OCI-LY3 (cell line): ENCODE measurements around the gene BLOC1S1.

Source experiments
- H2AFZ ChIP-seq: fragments of 200-600, 300-600 bp; shearing (Covaris generic); 2 replicates; pipeline ENCODE4 v1.6.0; 2014; ENCODE audit warnings: antibody characterized with exemption, low read depth, low read length
- H3K27ac ChIP-seq: fragments of 200-600, 300-600 bp; sonication (generic); 2 replicates; pipeline ENCODE4 v1.5.1; 2014; ENCODE audit warnings: mild to moderate bottlenecking, low read length, moderate library complexity, mixed read lengths
- H3K27me3 ChIP-seq: fragments of 200-600, 300-600 bp; sonication (generic); 2 replicates; pipeline ENCODE4 v1.6.1; 2014; ENCODE audit warnings: low read depth, low read length, mixed read lengths
- H3K36me3 ChIP-seq: fragments of 200-600, 300-600 bp; sonication (generic); replicated peaks from 2 replicates; pipeline ENCODE3; 2014; ENCODE audit warnings: low read depth, low read length, mixed read lengths
- H3K4me1 ChIP-seq: fragments of 300-600, 200-600 bp; sonication (generic); 2 replicates; pipeline ENCODE4 v1.6.1; 2014; ENCODE audit warnings: low read length, mixed read lengths
- H3K4me2 ChIP-seq: fragments of 200-600, 300-600 bp; sonication (generic); 2 replicates; pipeline ENCODE4 v1.6.1; 2014; ENCODE audit warnings: low read length, mixed read lengths
- H3K4me3 ChIP-seq: fragments of 300-600, 200-600 bp; sonication (generic); 2 replicates; pipeline ENCODE4 v1.5.1; 2014; ENCODE audit warnings: antibody characterized with exemption, mild to moderate bottlenecking, low read length, moderate library complexity
- H3K79me2 ChIP-seq: fragments of 300-600, 200-600 bp; shearing (Covaris generic); 2 replicates; pipeline ENCODE4 v1.6.1; 2014; ENCODE audit warnings: mild to moderate bottlenecking, low read length, mixed read lengths
- H3K9ac ChIP-seq: fragments of 300-600, 200-600 bp; shearing (Covaris generic); 2 replicates; pipeline ENCODE4 v1.6.0; 2014; ENCODE audit warnings: mild to moderate bottlenecking, low read length, moderate library complexity
- H3K9me3 ChIP-seq: fragments of 200-600, 300-600 bp; shearing (Covaris generic); 2 replicates; pipeline ENCODE4 v1.6.1; 2014; ENCODE audit warnings: low read length, mixed read lengths; ENCODE audit not compliant: insufficient read depth
- H4K20me1 ChIP-seq: fragments of 200-600, 300-600 bp; sonication (generic); 2 replicates; pipeline ENCODE4 v1.6.1; 2016; ENCODE audit warnings: low read length, mixed read lengths; ENCODE audit not compliant: insufficient read depth
- EZH2phosphoT487 ChIP-seq: fragments of 200-600 bp; shearing (Covaris generic); IDR thresholded peaks from 2 replicates; pipeline ENCODE4 v1.6.1; 2018; ENCODE audit warnings: antibody characterized with exemption, mixed run types, low read depth
- TF ChIP-seq, protein P1 (sequence below): fragments of 200-600, 300-600 bp; sonication (generic); IDR thresholded peaks from 2 replicates; pipeline ENCODE4 v1.5.1; 2014; ENCODE audit warnings: antibody characterized with exemption, low read length, low read depth

Gene BLOC1S1

GRCh38 chr12:55733021-55733555 lies 17.2 kb downstream of the BLOC1S1 start:
- Histone ChIP-seq H3K4me3 (no peak overlapping the region), H4K20me1 (no peaks in the 10 kb centered on the region), H3K27me3 (no peaks in the 10 kb centered on the region), H3K79me2 (peaks cover 2% of the 10 kb centered on the region), H3K4me2 (no peak overlapping the region), H3K27ac (no peak overlapping the region), H3K9me3 (no peaks in the 10 kb centered on the region), H2AFZ (no peak overlapping the region), H3K36me3 (no peaks in the 10 kb centered on the region), H3K4me1 (peaks cover 14% of the 10 kb centered on the region; the same call in 1 of the 2 replicates), H3K9ac (no peak overlapping the region)
- TF ChIP-seq, protein P1, sequence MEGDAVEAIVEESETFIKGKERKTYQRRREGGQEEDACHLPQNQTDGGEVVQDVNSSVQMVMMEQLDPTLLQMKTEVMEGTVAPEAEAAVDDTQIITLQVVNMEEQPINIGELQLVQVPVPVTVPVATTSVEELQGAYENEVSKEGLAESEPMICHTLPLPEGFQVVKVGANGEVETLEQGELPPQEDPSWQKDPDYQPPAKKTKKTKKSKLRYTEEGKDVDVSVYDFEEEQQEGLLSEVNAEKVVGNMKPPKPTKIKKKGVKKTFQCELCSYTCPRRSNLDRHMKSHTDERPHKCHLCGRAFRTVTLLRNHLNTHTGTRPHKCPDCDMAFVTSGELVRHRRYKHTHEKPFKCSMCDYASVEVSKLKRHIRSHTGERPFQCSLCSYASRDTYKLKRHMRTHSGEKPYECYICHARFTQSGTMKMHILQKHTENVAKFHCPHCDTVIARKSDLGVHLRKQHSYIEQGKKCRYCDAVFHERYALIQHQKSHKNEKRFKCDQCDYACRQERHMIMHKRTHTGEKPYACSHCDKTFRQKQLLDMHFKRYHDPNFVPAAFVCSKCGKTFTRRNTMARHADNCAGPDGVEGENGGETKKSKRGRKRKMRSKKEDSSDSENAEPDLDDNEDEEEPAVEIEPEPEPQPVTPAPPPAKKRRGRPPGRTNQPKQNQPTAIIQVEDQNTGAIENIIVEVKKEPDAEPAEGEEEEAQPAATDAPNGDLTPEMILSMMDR = no peak
- TF ChIP-seq EZH2phosphoT487 = no peak

DNA sequence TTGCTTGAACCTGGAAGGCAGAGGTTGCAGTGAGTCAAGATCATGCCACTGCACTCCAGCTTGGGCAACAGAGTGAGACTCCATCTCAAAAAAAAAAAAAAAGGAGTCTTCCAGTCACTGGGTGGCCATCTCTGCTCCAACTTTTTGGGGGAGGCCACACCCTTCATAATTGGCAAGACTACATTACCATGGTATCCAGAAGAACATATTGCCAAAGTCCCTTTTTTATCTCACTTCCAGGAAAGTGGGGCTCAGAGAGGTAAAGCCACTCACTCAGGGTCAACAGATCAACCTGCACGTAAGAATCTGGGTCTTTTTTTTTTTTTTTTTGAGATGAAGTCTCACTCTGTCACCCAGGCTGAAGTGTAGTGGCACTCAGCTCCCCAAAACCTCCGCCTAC lies 18.0 kb downstream of the BLOC1S1 start:
- H3K4me1 ChIP-seq = peaks cover 14% of the 10 kb centered on the region; the same call in 1 of the 2 replicates

DNA sequence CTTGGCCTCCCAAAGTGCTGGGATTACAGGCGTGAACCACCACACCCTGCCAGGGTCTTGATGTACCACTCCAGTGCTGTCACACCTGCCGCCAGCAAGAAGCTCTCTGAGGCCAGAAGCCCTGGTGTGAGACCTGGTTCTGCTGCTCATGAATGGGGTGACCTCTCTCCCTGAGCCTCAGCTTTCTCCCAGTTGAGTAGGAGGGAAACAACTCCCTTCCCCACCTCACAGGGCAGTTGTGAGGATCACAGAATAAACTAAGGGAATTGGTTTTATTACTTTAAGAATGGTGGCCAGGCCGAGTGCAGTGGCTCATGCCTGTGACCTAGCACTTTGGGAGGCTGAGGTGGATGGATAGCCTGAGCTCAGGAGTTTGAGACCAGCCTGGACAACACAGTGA lies 18.7 kb downstream of the BLOC1S1 start:
- no peak overlapping the region for H2AFZ ChIP-seq
- H3K4me1 ChIP-seq = peaks cover 14% of the 10 kb centered on the region; the same call in 1 of the 2 replicates
- H4K20me1 ChIP-seq = no peaks in the 10 kb centered on the region
- H3K9me3 ChIP-seq = no peaks in the 10 kb centered on the region
- TF ChIP-seq EZH2phosphoT487 = no peak
- TF ChIP-seq, protein P1 = no peak
- H3K4me2 ChIP-seq = no peak overlapping the region
- no peak overlapping the region for H3K27ac ChIP-seq
- H3K9ac ChIP-seq = no peak overlapping the region
- no peaks in the 10 kb centered on the region for H3K36me3 ChIP-seq
- no peak overlapping the region for H3K4me3 ChIP-seq
- H3K27me3 ChIP-seq = no peaks in the 10 kb centered on the region
- no peaks in the 10 kb centered on the region for H3K79me2 ChIP-seq

More for the DNA sequence above, 18.0 kb downstream of the BLOC1S1 start:
- Histone ChIP-seq H2AFZ (no peak overlapping the region), H3K9me3 (no peaks in the 10 kb centered on the region), H3K9ac (no peak overlapping the region), H3K4me3 (no peak overlapping the region), H3K4me2 (no peak overlapping the region), H3K27ac (no peak overlapping the region), H4K20me1 (no peaks in the 10 kb centered on the region), H3K27me3 (no peaks in the 10 kb centered on the region), H3K79me2 (no peaks in the 10 kb centered on the region), H3K36me3 (no peaks in the 10 kb centered on the region)
- TF ChIP-seq, protein P1 = no peak
- no peak for TF ChIP-seq EZH2phosphoT487

GRCh38 chr12:55736076-55736475 lies 20.2 kb downstream of the BLOC1S1 start:
- Histone ChIP-seq H3K36me3 (no peaks in the 10 kb centered on the region), H3K9ac (no peak overlapping the region), H2AFZ (no peak overlapping the region), H3K79me2 (no peaks in the 10 kb centered on the region), H3K4me3 (no peak overlapping the region), H3K4me1 (peaks cover 8% of the 10 kb centered on the region; the same call in 1 of the 2 replicates), H3K4me2 (no peak overlapping the region), H3K27ac (no peak overlapping the region), H4K20me1 (no peaks in the 10 kb centered on the region), H3K27me3 (no peaks in the 10 kb centered on the region), H3K9me3 (no peaks in the 10 kb centered on the region)
- TF ChIP-seq EZH2phosphoT487 = no peak
- TF ChIP-seq, protein P1 = no peak
